ENCODE results near the gene LEF1. TPM values are rescaled to one million over a fixed set of nuclear protein-coding genes. Genes with fewer than 3 reads are reported as not detected.

Gene LEF1
- total RNA-seq, 1 donor from 2014 or later = 0.41 TPM

- intact Hi-C loops (cut with micrococcal nuclease) = no loop called here
- H3K4me1 ChIP-seq = peaks cover 43% of the 10 kb centered on the region
- no peaks in the 10 kb centered on the region for H3K9me3 ChIP-seq (replicated peaks)
- H3K36me3 ChIP-seq = no peaks in the 10 kb centered on the region
- no peak overlapping the region for H3K27ac ChIP-seq (replicated peaks)
- peaks cover 96% of the 10 kb centered on the region for H3K27me3 ChIP-seq (ENCODE audit: low read depth)
- H3K4me3 ChIP-seq = peak overlapping the region; percentile 71
- TF ChIP-seq, protein P1, sequence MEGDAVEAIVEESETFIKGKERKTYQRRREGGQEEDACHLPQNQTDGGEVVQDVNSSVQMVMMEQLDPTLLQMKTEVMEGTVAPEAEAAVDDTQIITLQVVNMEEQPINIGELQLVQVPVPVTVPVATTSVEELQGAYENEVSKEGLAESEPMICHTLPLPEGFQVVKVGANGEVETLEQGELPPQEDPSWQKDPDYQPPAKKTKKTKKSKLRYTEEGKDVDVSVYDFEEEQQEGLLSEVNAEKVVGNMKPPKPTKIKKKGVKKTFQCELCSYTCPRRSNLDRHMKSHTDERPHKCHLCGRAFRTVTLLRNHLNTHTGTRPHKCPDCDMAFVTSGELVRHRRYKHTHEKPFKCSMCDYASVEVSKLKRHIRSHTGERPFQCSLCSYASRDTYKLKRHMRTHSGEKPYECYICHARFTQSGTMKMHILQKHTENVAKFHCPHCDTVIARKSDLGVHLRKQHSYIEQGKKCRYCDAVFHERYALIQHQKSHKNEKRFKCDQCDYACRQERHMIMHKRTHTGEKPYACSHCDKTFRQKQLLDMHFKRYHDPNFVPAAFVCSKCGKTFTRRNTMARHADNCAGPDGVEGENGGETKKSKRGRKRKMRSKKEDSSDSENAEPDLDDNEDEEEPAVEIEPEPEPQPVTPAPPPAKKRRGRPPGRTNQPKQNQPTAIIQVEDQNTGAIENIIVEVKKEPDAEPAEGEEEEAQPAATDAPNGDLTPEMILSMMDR (IDR thresholded peaks at IDR 0.05; ENCODE audit: borderline replicate concordance) = peak; percentile 23
- no peak for DNase-seq
These were observed 3.6 kb upstream of the LEF1 start for GRCh38 chr4:108172231-108172752.

DNA sequence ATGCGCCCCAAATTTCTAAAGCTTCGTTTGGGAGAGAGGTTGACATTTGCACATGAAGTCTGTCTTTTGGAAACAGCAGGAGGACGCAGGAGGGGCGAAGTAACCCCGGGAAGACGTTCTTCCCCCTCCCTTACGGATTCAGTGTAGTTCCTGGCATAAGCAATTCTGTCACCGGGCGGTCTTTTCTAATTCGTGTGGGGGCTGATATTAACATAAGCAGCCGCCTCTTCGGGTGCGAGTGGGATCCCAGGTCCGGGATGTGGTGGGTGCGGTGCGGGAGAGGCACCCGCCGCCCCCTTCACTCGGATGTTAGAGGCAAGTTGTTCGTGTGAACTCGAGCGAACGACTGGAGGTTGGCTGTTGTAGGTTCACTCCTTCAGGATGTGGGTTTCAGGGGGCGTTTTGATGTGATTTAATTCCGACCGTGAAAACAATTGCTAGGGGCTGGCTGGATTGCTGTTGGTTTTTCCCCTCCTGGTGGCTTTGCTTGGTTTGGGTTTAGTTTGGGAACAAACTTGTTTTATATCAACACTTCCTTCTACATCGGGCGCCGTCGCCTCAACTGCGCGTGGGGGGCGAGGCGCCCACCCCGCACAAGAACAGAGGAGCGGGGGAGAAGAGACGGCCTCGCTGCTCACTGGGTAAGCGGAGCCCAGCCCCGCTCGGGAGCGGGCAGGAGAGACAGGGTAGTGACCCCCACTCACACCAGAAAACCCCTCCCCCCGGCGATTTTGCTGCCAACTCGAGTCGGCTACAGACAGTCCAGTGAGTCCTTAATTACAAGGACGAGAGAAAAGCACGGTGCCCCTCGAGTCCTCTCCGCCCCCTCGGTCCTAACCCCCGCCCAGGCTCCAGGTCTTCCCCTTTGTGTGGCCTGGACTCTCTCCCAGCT lies 2.9 kb upstream of the LEF1 start:
- Histone ChIP-seq H3K27ac (replicated peaks) (no peak overlapping the region), H3K9me3 (replicated peaks) (no peaks in the 10 kb centered on the region), H3K27me3 (ENCODE audit: low read depth) (peaks cover 100% of the 10 kb centered on the region), H3K36me3 (no peaks in the 10 kb centered on the region), H3K4me3 (peak overlapping the region; percentile 71), H3K4me1 (peaks cover 48% of the 10 kb centered on the region)
- TF ChIP-seq, protein P1 (IDR thresholded peaks at IDR 0.05; ENCODE audit: borderline replicate concordance) = no peak
- intact Hi-C loops (cut with micrococcal nuclease) = no loop called here
- no peak for DNase-seq

- H3K27ac ChIP-seq (replicated peaks) = no peak overlapping the region
- peaks cover 100% of the 10 kb centered on the region for H3K27me3 ChIP-seq (ENCODE audit: low read depth)
- no peak for DNase-seq
- H3K9me3 ChIP-seq (replicated peaks) = no peaks in the 10 kb centered on the region
- no peak overlapping the region for H3K4me3 ChIP-seq
- TF ChIP-seq, protein P1 (IDR thresholded peaks at IDR 0.05; ENCODE audit: borderline replicate concordance) = no peak
- H3K4me1 ChIP-seq = peaks cover 53% of the 10 kb centered on the region
- intact Hi-C loops (cut with micrococcal nuclease) = no loop called here
- no peaks in the 10 kb centered on the region for H3K36me3 ChIP-seq
These were observed 2.1 kb upstream of the LEF1 start for GRCh38 chr4:108170631-108171338.

DNA sequence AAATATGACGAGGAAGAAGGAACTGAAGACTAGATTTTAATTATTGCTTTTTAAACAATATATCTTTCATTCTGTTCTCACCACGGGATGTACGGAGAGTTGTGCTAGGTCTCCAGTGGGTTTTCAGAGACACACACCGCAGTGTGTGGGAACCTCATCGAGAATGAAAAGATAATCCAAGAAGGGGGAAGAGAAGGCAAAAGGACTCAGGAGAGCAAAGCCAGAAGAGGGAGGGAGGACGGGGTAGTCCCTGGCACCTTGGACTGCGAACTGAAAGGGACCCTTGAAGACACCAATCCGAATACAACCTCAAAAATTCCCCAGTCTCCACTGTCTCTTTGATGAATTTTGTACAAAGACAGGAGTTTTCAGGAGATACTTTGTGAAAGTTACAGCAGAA lies 932 bp upstream of the LEF1 start:
- H3K9me3 ChIP-seq (replicated peaks) = no peaks in the 10 kb centered on the region
- intact Hi-C loops (cut with micrococcal nuclease) = no loop called here
- H3K4me1 ChIP-seq = peaks cover 53% of the 10 kb centered on the region
- TF ChIP-seq, protein P1 (IDR thresholded peaks at IDR 0.05; ENCODE audit: borderline replicate concordance) = no peak
- H3K36me3 ChIP-seq = no peaks in the 10 kb centered on the region
- no peak overlapping the region for H3K27ac ChIP-seq (replicated peaks)
- no peak for DNase-seq
- peaks cover 100% of the 10 kb centered on the region for H3K27me3 ChIP-seq (ENCODE audit: low read depth)
- peak overlapping the region; percentile 71 for H3K4me3 ChIP-seq

DNA sequence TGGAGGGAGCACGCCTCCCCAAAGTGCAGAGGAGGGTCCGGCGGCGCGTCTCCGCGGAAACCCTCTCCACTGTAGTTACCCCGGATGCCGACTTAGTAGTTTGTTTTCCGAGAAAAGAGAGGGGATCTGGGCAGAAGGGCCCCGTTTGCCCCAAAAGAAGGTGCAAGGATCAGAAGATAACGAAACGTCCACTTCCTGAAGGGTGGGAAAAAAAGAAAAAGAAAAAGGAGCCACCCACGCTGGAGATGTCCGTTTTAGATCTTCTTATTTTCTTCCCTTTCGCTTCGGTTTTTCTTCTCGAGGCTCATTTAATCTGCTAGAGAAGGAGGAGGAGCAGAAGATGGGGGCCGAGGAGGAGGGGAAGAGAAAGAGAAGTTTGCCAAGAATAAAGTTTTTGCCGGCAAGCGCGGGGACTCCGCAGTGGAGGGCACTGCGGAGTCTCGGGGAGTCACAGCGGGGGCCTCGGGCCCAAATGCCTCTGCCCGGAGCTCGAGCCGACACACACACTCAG lies 517 bp downstream of the LEF1 start:
- Histone ChIP-seq H3K27me3 (ENCODE audit: low read depth) (peaks cover 100% of the 10 kb centered on the region), H3K27ac (replicated peaks) (no peak overlapping the region), H3K4me1 (peaks cover 48% of the 10 kb centered on the region), H3K4me3 (peak overlapping the region; percentile 71), H3K9me3 (replicated peaks) (no peaks in the 10 kb centered on the region), H3K36me3 (no peaks in the 10 kb centered on the region)
- TF ChIP-seq, protein P1 (IDR thresholded peaks at IDR 0.05; ENCODE audit: borderline replicate concordance) = no peak
- DNase-seq = no peak
- intact Hi-C loops (cut with micrococcal nuclease) = no loop called here
